ENCODE data around the gene BCO2. TPM values are rescaled to one million over a fixed set of nuclear protein-coding genes. Genes with fewer than 3 reads are reported as not detected.

Gene BCO2
- total RNA-seq, 1 experiment from 2014 or later, result not detected

DNA sequence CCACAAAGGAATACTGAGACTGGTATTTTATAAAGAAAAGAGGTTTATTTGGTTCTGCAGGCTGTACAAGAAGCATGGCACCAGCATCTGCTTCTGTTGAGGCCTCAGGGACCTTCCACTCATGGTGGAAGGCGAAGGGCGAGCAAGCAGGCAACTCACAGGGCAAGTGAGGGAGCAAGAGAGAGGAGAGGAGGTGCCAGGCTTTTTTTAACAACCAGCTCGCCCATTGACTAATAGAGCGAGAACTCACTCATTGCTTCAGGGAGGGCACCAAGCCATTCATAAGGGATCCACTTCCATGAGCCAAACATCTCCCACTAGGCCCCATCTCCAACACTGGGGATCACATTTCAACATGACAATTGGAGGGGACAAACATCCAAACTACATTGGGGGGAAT, 52.2 kb downstream of the BCO2 start:
- peaks cover 51% of the 10 kb centered on the region for H3K36me3 Mint-ChIP-seq (ENCODE audit: insufficient read depth, unreplicated experiment)
- CTCF ChIA-PET, result interaction anchor here (0.6 to 15.5 kb wide), 6 partner anchors 12 to 214 kb away, joined by 3 to 428 read pairs (median 4); no protein-coding TSS in a partner anchor
- H3K9me3 Mint-ChIP-seq (ENCODE audit: unreplicated experiment), result no peaks in the 10 kb centered on the region
- TSS peak; percentile 37 for BruUV-seq (replicated peaks)
- intact Hi-C loops (cut with micrococcal nuclease), result loop anchor here (10.0 kb wide), 3 partner anchors 327 to 887 kb away; no protein-coding TSS in a partner anchor
- no peak for DNase-seq (ENCODE audit: unreplicated experiment)
- H3K4me1 Mint-ChIP-seq (ENCODE audit: insufficient read depth, unreplicated experiment), result peaks cover 16% of the 10 kb centered on the region
- H3K27me3 Mint-ChIP-seq (ENCODE audit: insufficient read depth, unreplicated experiment), result no peaks in the 10 kb centered on the region
- H3K27ac Mint-ChIP-seq (ENCODE audit: low read depth, unreplicated experiment), result peak overlapping the region; percentile 96
- POLR2A ChIA-PET, result interaction anchor here (0.6 to 2.4 kb wide), 16 partner anchors 13 to 206 kb away, joined by 3 to 17 read pairs (median 4); partner anchors contain the start of genes SDHD and TIMM8B
- H3K4me3 Mint-ChIP-seq (ENCODE audit: unreplicated experiment), result peak overlapping the region; percentile 88
- no peak for TF ChIP-seq CTCF (IDR thresholded peaks at IDR 0.05; ENCODE audit: unreplicated experiment)

GRCh38 chr11:112228706-112229105, 53.4 kb downstream of the BCO2 start:
- H3K27ac Mint-ChIP-seq (ENCODE audit: low read depth, unreplicated experiment), result peak overlapping the region; percentile 96
- BruUV-seq (replicated peaks), result no TSS peak
- no peak overlapping the region for H3K4me3 Mint-ChIP-seq (ENCODE audit: unreplicated experiment)
- peaks cover 64% of the 10 kb centered on the region for H3K36me3 Mint-ChIP-seq (ENCODE audit: insufficient read depth, unreplicated experiment)
- ChIA-PET POLR2A (interaction anchor here (1.2 to 1.3 kb wide), 2 partner anchors 23 to 62 kb away, joined by 3 read pairs; partner anchors contain the start of gene TEX12), CTCF (interaction anchor here (1.2 to 15.5 kb wide), 3 partner anchors 52 to 116 kb away, joined by 3 to 428 read pairs (median 9); no protein-coding TSS in a partner anchor)
- no peak for DNase-seq (ENCODE audit: unreplicated experiment)
- H3K9me3 Mint-ChIP-seq (ENCODE audit: unreplicated experiment), result no peaks in the 10 kb centered on the region
- TF ChIP-seq CTCF (IDR thresholded peaks at IDR 0.05; ENCODE audit: unreplicated experiment), result no peak
- H3K27me3 Mint-ChIP-seq (ENCODE audit: insufficient read depth, unreplicated experiment), result no peaks in the 10 kb centered on the region
- H3K4me1 Mint-ChIP-seq (ENCODE audit: insufficient read depth, unreplicated experiment), result peaks cover 8% of the 10 kb centered on the region
- intact Hi-C loops (cut with micrococcal nuclease), result loop anchor here (10.0 kb wide), 3 partner anchors 326 to 886 kb away; no protein-coding TSS in a partner anchor

- H3K4me1 Mint-ChIP-seq (ENCODE audit: insufficient read depth, unreplicated experiment), result peaks cover 8% of the 10 kb centered on the region
- intact Hi-C loops (cut with micrococcal nuclease), result loop anchor here (10.0 kb wide), 3 partner anchors 326 to 886 kb away; no protein-coding TSS in a partner anchor
- peaks cover 68% of the 10 kb centered on the region for H3K36me3 Mint-ChIP-seq (ENCODE audit: insufficient read depth, unreplicated experiment)
- no peak overlapping the region for H3K27ac Mint-ChIP-seq (ENCODE audit: low read depth, unreplicated experiment)
- H3K9me3 Mint-ChIP-seq (ENCODE audit: unreplicated experiment), result no peaks in the 10 kb centered on the region
- H3K4me3 Mint-ChIP-seq (ENCODE audit: unreplicated experiment), result no peak overlapping the region
- TF ChIP-seq CTCF (IDR thresholded peaks at IDR 0.05; ENCODE audit: unreplicated experiment), result no peak
- ChIA-PET POLR2A (interaction anchor here (0.6 to 1.3 kb wide), 2 partner anchors 50 to 62 kb away, joined by 3 read pairs; partner anchors contain the start of gene TEX12), CTCF (interaction anchor here (0.6 to 2.6 kb wide), 3 partner anchors 10 to 53 kb away, joined by 3 to 18 read pairs (median 3); no protein-coding TSS in a partner anchor)
- no peaks in the 10 kb centered on the region for H3K27me3 Mint-ChIP-seq (ENCODE audit: insufficient read depth, unreplicated experiment)
- no TSS peak for BruUV-seq (replicated peaks)
- DNase-seq (ENCODE audit: unreplicated experiment), result no peak
Measured at GRCh38 chr11:112229159-112229558, 53.8 kb downstream of the BCO2 start.

- peaks cover 74% of the 10 kb centered on the region for H3K36me3 Mint-ChIP-seq (ENCODE audit: insufficient read depth, unreplicated experiment)
- BruUV-seq (replicated peaks), result no TSS peak
- H3K27me3 Mint-ChIP-seq (ENCODE audit: insufficient read depth, unreplicated experiment), result no peaks in the 10 kb centered on the region
- intact Hi-C loops (cut with micrococcal nuclease), result loop anchor here (10.0 kb wide), 3 partner anchors 325 to 885 kb away; no protein-coding TSS in a partner anchor
- TF ChIP-seq CTCF (IDR thresholded peaks at IDR 0.05; ENCODE audit: unreplicated experiment), result no peak
- peaks cover 8% of the 10 kb centered on the region for H3K4me1 Mint-ChIP-seq (ENCODE audit: insufficient read depth, unreplicated experiment)
- H3K27ac Mint-ChIP-seq (ENCODE audit: low read depth, unreplicated experiment), result peak overlapping the region; percentile 16
- POLR2A ChIA-PET, result interaction anchor here (0.6 kb wide), 1 partner anchor 50 kb away, joined by 3 read pairs; no protein-coding TSS in a partner anchor
- H3K4me3 Mint-ChIP-seq (ENCODE audit: unreplicated experiment), result no peak overlapping the region
- no peak for DNase-seq (ENCODE audit: unreplicated experiment)
- CTCF ChIA-PET, result interaction anchor here (0.6 to 2.6 kb wide), 3 partner anchors 10 to 52 kb away, joined by 3 to 18 read pairs (median 3); no protein-coding TSS in a partner anchor
- no peaks in the 10 kb centered on the region for H3K9me3 Mint-ChIP-seq (ENCODE audit: unreplicated experiment)
Measured at GRCh38 chr11:112229746-112230433, 54.6 kb downstream of the BCO2 start.
